ENCODE results near the gene HTR3C. TPM values are rescaled to one million over a fixed set of nuclear protein-coding genes. Genes with fewer than 3 reads are reported as not detected.

Gene HTR3C
- total and polyA plus RNA-seq, 8 donors = 0.10 to 0.16 (median 0.15) TPM; not detected in 4

DNA sequence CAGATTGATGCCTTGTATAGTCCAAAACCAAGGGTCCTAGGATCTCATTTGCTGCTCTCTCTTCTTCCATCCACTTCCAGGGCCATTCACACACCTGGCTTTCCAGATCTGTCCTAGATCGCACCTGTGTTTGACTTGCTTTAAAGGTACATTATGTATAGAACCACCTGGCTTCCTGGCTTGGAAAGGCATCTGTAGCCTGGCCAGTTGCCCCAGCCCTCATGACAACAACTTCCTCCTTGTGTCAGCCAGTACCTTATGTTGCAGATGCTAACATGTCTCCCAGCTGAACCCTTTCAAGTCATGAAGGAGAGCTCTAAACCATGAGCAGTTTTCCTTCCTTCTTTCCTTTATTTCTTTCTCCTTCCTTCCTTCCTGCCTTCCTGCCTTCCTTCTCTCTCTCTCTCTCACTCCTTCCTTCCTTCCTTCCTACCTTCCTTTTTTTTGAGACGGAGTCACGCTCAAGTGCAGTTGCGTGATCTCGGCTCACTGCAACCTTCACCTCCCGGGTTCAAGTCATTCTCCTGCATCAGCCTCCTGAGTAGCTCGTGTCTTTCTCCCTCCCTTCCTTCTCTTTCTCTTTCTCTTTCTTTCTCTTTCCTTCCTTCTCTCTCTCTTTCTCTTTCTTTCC, 2.5 kb upstream of the HTR3C start:
- DNase-seq (no peak), ATAC-seq (no peak)
- no peaks in the 10 kb centered on the region for H3K36me3 ChIP-seq
- intact Hi-C loops (cut with DNase I) = no loop called here
- no peaks in the 10 kb centered on the region for H3K27me3 ChIP-seq
- H3K4me1 ChIP-seq = no peaks in the 10 kb centered on the region
- TF ChIP-seq, protein P1, sequence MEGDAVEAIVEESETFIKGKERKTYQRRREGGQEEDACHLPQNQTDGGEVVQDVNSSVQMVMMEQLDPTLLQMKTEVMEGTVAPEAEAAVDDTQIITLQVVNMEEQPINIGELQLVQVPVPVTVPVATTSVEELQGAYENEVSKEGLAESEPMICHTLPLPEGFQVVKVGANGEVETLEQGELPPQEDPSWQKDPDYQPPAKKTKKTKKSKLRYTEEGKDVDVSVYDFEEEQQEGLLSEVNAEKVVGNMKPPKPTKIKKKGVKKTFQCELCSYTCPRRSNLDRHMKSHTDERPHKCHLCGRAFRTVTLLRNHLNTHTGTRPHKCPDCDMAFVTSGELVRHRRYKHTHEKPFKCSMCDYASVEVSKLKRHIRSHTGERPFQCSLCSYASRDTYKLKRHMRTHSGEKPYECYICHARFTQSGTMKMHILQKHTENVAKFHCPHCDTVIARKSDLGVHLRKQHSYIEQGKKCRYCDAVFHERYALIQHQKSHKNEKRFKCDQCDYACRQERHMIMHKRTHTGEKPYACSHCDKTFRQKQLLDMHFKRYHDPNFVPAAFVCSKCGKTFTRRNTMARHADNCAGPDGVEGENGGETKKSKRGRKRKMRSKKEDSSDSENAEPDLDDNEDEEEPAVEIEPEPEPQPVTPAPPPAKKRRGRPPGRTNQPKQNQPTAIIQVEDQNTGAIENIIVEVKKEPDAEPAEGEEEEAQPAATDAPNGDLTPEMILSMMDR (IDR thresholded peaks at IDR 0.05) = no peak
- no peak overlapping the region for H3K27ac ChIP-seq
- no peak overlapping the region for H3K4me3 ChIP-seq
- H3K9me3 ChIP-seq = no peaks in the 10 kb centered on the region

DNA sequence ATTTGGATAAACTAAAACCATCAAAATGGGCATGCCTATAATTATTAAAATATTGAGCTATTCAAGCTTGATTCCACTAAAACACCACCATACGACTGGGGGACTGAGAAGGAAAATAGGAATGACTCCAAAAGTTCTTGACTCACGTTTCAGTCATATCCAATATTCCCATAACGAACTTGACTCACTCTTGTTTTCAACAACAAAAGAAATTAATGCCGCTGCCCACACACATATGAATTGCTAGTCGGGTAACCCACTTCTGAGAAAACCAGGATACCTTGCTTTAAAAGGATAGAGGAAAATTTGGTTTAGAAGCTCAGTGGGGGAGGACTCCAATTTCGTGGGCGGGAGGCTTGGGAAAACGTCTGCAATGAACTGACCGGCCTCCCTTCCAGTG, 5.2 kb downstream of the HTR3C start:
- Histone ChIP-seq H3K4me1 (no peaks in the 10 kb centered on the region), H3K9me3 (no peaks in the 10 kb centered on the region), H3K36me3 (no peaks in the 10 kb centered on the region), H3K27ac (no peak overlapping the region), H3K27me3 (no peaks in the 10 kb centered on the region), H3K4me3 (no peak overlapping the region)
- DNase-seq (no peak), ATAC-seq (no peak)
- intact Hi-C loops (cut with DNase I) = no loop called here
- TF ChIP-seq, protein P1 (IDR thresholded peaks at IDR 0.05) = no peak

DNA sequence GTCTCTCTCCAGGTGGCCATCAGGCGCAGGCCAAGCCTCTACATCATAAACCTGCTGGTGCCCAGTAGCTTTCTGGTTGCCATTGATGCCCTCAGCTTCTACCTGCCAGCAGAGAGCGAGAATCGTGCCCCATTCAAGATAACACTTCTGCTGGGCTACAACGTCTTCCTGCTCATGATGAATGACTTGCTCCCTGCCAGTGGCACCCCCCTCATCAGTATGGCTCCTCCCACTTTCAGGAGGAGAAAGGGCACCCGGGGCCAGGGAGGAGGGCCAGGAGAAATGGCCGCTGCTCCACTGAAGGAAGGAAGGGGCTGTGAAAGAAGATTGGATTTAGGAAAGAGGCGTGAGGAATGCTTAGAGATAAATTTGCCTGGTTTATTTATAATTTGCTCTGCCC, 6.6 kb downstream of the HTR3C start:
- TF ChIP-seq, protein P1 (IDR thresholded peaks at IDR 0.05) = no peak
- no peak overlapping the region for H3K4me3 ChIP-seq
- ATAC-seq (no peak), DNase-seq (no peak)
- H3K27me3 ChIP-seq = no peaks in the 10 kb centered on the region
- no peaks in the 10 kb centered on the region for H3K9me3 ChIP-seq
- intact Hi-C loops (cut with DNase I) = no loop called here
- no peaks in the 10 kb centered on the region for H3K36me3 ChIP-seq
- H3K4me1 ChIP-seq = no peaks in the 10 kb centered on the region
- no peak overlapping the region for H3K27ac ChIP-seq

DNA sequence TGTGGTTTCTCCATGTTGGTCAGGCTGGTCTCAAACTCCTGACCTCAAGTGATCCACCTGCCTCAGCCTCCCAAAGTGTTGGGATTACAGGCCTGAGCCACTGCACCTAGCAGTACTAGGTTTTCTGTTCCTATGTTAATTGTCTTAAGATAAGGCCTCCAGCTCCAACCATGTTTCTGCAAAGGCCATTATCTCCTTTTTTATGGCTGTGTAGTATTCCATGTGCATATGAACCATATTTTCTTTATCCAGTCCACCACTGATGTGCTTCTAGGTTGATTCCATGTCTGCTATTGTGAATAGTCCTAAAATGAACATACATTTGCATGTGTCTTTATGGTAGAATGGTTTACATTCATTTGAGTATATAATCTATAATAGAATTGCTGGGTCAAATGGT, 9.8 kb downstream of the HTR3C start:
- intact Hi-C loops (cut with DNase I) = no loop called here
- no peak for ATAC-seq
- TF ChIP-seq, protein P1 (IDR thresholded peaks at IDR 0.05) = no peak

DNA sequence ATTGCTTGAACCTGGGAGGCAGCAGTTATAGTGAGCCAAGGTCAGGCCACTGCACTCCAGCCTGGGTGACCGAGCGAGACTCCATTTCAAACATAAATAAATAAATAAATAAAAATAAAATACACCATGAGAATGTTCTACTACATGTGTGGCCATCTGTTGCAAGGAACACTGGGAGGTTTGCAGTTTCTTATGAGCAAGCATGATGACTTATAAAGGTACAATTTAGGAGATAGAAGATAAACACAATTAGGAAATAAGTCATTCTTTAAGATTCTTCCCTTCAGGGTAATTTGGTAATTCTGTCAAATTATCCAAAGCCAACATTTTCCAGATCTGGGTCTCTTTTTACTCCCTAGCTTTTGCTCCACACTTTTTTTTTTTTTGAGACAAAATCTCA, 13.4 kb downstream of the HTR3C start:
- TF ChIP-seq, protein P1 (IDR thresholded peaks at IDR 0.05) = no peak
- Histone ChIP-seq H3K4me1 (no peaks in the 10 kb centered on the region), H3K4me3 (no peak overlapping the region), H3K36me3 (no peaks in the 10 kb centered on the region), H3K27ac (no peak overlapping the region), H3K9me3 (peaks cover 0 to 9% of the 10 kb centered on the region in 2 donors), H3K27me3 (no peaks in the 10 kb centered on the region)
- ATAC-seq (no peak), DNase-seq (no peak)
- intact Hi-C loops (cut with DNase I) = no loop called here

More for the DNA sequence above, 9.8 kb downstream of the HTR3C start:
- H3K27me3 ChIP-seq = no peaks in the 10 kb centered on the region
- no peaks in the 10 kb centered on the region for H3K9me3 ChIP-seq
- H3K36me3 ChIP-seq = no peaks in the 10 kb centered on the region
- no peak overlapping the region for H3K4me3 ChIP-seq
- no peaks in the 10 kb centered on the region for H3K4me1 ChIP-seq
- no peak for DNase-seq
- H3K27ac ChIP-seq = no peak overlapping the region

Measured in left lung (tissue), 10 donors.